A673 (cell line): ENCODE measurements around the gene SUSD4. TPM values are rescaled to one million over a fixed set of nuclear protein-coding genes. Genes with fewer than 3 reads are reported as not detected.

Experiments
- BruUV-seq: library from RNA; stranded (reverse); fragments of 400-500 nt; replicated peaks from 2 replicates; lab custom pipeline; 2021; lab: Mats Ljungman, UMichigan
- CTCF ChIA-PET: fragments of 300-600 bp; sonication (Branson Sonifier 250); formaldehyde crosslinking; loops from one replicate; lab custom pipeline; 2022; ENCODE audit warnings: antibody characterized with exemption; lab: Charles Lee
- POLR2A ChIA-PET: fragments of 300-600 bp; sonication (Branson Sonifier 250); formaldehyde crosslinking; loops from one replicate; lab custom pipeline; 2022; ENCODE audit warnings: antibody characterized with exemption; ENCODE audit not compliant: low non-redundant PET; lab: Charles Lee
- DNase-seq: peaks from one replicate; pipeline ENCODE4 v3.0.0-alpha.2; 2015; ENCODE audit warnings: low spot score
- H3K27ac ChIP-seq: fragments of 200-600 bp; sonication (generic); 2 replicates; pipeline ENCODE4 v1.5.1; 2016; ENCODE audit warnings: mixed run types, low read depth, mild to moderate bottlenecking, mixed read lengths, antibody characterized with exemption, low read length; ENCODE audit not compliant: poor library complexity, severe bottlenecking
- H3K27me3 ChIP-seq: fragments of 200-600 bp; sonication (generic); replicated peaks from 2 replicates; pipeline ENCODE4 v1.6.1; 2017; ENCODE audit warnings: mixed run types, low read depth, mild to moderate bottlenecking, mixed read lengths, antibody characterized with exemption, low read length; ENCODE audit not compliant: insufficient read depth, poor library complexity
- H3K36me3 ChIP-seq: fragments of 200-600 bp; sonication (generic); 2 replicates; pipeline ENCODE4 v1.6.1; 2016; ENCODE audit warnings: mixed run types, mild to moderate bottlenecking, mixed read lengths, antibody characterized with exemption, low read length; ENCODE audit not compliant: insufficient read depth, poor library complexity, severe bottlenecking
- H3K4me1 ChIP-seq: fragments of 200-600 bp; sonication (generic); 2 replicates; pipeline ENCODE4 v1.6.1; 2017; ENCODE audit warnings: mixed run types, mild to moderate bottlenecking, mixed read lengths, antibody characterized with exemption, low read length; ENCODE audit not compliant: insufficient read depth, poor library complexity, severe bottlenecking
- H3K4me3 ChIP-seq: fragments of 200-600 bp; sonication (generic); 2 replicates; pipeline ENCODE4 v1.5.1; 2016; ENCODE audit warnings: low read depth, mixed run types, mild to moderate bottlenecking, mixed read lengths, low read length; ENCODE audit not compliant: poor library complexity, severe bottlenecking
- H3K9me3 ChIP-seq: fragments of 200-600 bp; sonication (generic); 2 replicates; pipeline ENCODE4 v1.6.1; 2016; ENCODE audit warnings: mixed run types, low read depth, mild to moderate bottlenecking, mixed read lengths, antibody characterized with exemption, low read length; ENCODE audit not compliant: poor library complexity, severe bottlenecking
- CTCF ChIP-seq: fragments of 300-800, 200-600 bp; sonication (generic); conservative IDR thresholded peaks from 2 replicates; pipeline ENCODE4 v1.5.1; 2017; ENCODE audit warnings: low read depth, mild to moderate bottlenecking, antibody characterized with exemption, low read length, moderate library complexity, mixed read lengths
- EZH2 ChIP-seq: fragments of 200-600 bp; sonication (generic); IDR thresholded peaks from 2 replicates; pipeline ENCODE4 v1.6.1; 2017; ENCODE audit warnings: borderline replicate concordance, low read depth, mild to moderate bottlenecking, mixed read lengths, antibody characterized with exemption, low read length; ENCODE audit not compliant: poor library complexity, severe bottlenecking
- intact Hi-C: fragments of 100-400 bp; cut with micrococcal nuclease; formaldehyde crosslinking; loops from one replicate; pipeline ENCODE4 v1.10.0; 2022; ENCODE audit not compliant: unreplicated experiment
- total RNA-seq: library from RNA; stranded (reverse); gene quantifications from 2 replicates; pipeline ENCODE4 v1.2.3, GENCODE V29; 2021

Gene SUSD4
- total RNA-seq, 1 experiment from 2014 or later: not detected

- ChIA-PET CTCF (no interaction called here), POLR2A (no interaction called here)
- TF ChIP-seq CTCF: no peak
- TF ChIP-seq EZH2: no peak
- H3K4me3 ChIP-seq: no peak overlapping the region
- H3K27me3 ChIP-seq: peaks cover 63% of the 10 kb centered on the region
- no peak for DNase-seq
- BruUV-seq: no TSS peak
- H3K4me1 ChIP-seq: no peaks in the 10 kb centered on the region
- H3K36me3 ChIP-seq: no peaks in the 10 kb centered on the region
- no peaks in the 10 kb centered on the region for H3K9me3 ChIP-seq
- intact Hi-C loops: no loop called here
- H3K27ac ChIP-seq: no peak overlapping the region
Observed at GRCh38 chr1:223390618-223391017, 26.6 kb upstream of the SUSD4 start.

GRCh38 chr1:223386013-223386412 is 22.0 kb upstream of the SUSD4 start:
- POLR2A ChIA-PET: no interaction called here
- CTCF ChIA-PET: no interaction called here
- H3K27me3 ChIP-seq: peaks cover 40% of the 10 kb centered on the region
- no peaks in the 10 kb centered on the region for H3K36me3 ChIP-seq
- no peak overlapping the region for H3K27ac ChIP-seq
- intact Hi-C loops: no loop called here
- TF ChIP-seq EZH2 (no peak), CTCF (no peak)
- H3K4me3 ChIP-seq: no peak overlapping the region
- H3K9me3 ChIP-seq: no peaks in the 10 kb centered on the region
- no peak for DNase-seq
- no TSS peak for BruUV-seq
- H3K4me1 ChIP-seq: no peaks in the 10 kb centered on the region

- Histone ChIP-seq H3K4me1 (no peaks in the 10 kb centered on the region), H3K27me3 (peaks cover 23% of the 10 kb centered on the region), H3K9me3 (no peaks in the 10 kb centered on the region), H3K4me3 (no peak overlapping the region), H3K27ac (no peak overlapping the region), H3K36me3 (no peaks in the 10 kb centered on the region)
- DNase-seq: no peak
- intact Hi-C loops: no loop called here
- no peak for TF ChIP-seq CTCF
- no peak for TF ChIP-seq EZH2
- no TSS peak for BruUV-seq
- POLR2A ChIA-PET: no interaction called here
- CTCF ChIA-PET: no interaction called here
Observed at GRCh38 chr1:223378754-223379153, 14.8 kb upstream of the SUSD4 start.
